H9 (cell line): ENCODE measurements around the gene FAM78A. TPM values are rescaled to one million over a fixed set of nuclear protein-coding genes. Genes with fewer than 3 reads are reported as not detected.

Source experiments
- DNase-seq: peaks from one replicate; pipeline ENCODE4 v3.0.0-alpha.2; 2017
- H2AFZ ChIP-seq: one replicate; pipeline ENCODE4 v1.6.1; 2013; ENCODE audit warnings: mild to moderate bottlenecking, low read length, control low read depth, moderate library complexity
- H2AK5ac ChIP-seq: 2 replicates; pipeline ENCODE4 v1.6.1; 2013; ENCODE audit warnings: low read length, control low read depth, mixed read lengths; ENCODE audit not compliant: insufficient read length
- H2BK120ac ChIP-seq: one replicate; pipeline ENCODE4 v1.6.1; 2013; ENCODE audit warnings: low read depth, mild to moderate bottlenecking, low read length, control low read depth, inconsistent platforms; ENCODE audit not compliant: poor library complexity, severe bottlenecking
- H2BK12ac ChIP-seq: 2 replicates; pipeline ENCODE4 v1.6.1; 2013; ENCODE audit warnings: low read length, control low read depth, mixed read lengths, low read depth; ENCODE audit not compliant: insufficient read length
- H2BK15ac ChIP-seq: 2 replicates; pipeline ENCODE4 v1.6.1; 2013; ENCODE audit warnings: low read depth, low read length, control low read depth
- H2BK20ac ChIP-seq: one replicate; pipeline ENCODE4 v1.6.1; 2013; ENCODE audit warnings: low read depth, mild to moderate bottlenecking, low read length, control low read depth, inconsistent platforms; ENCODE audit not compliant: poor library complexity, severe bottlenecking
- H2BK5ac ChIP-seq: 2 replicates; pipeline ENCODE4 v1.6.1; 2013; ENCODE audit warnings: low read length, control low read depth, mixed read lengths; ENCODE audit not compliant: insufficient read length
- H3K14ac ChIP-seq: 2 replicates; pipeline ENCODE4 v1.6.1; 2013; ENCODE audit warnings: low read length, control low read depth; ENCODE audit not compliant: insufficient read depth
- H3K18ac ChIP-seq: 2 replicates; pipeline ENCODE4 v1.6.1; 2013; ENCODE audit warnings: low read depth, mild to moderate bottlenecking, mixed read lengths, low read length, control low read depth; ENCODE audit not compliant: insufficient read length
- H3K23ac ChIP-seq: 2 replicates; pipeline ENCODE4 v1.6.1; 2013; ENCODE audit warnings: low read length, control low read depth, mixed read lengths, low read depth; ENCODE audit not compliant: insufficient read length
- H3K23me2 ChIP-seq: 2 replicates; pipeline ENCODE4 v1.6.1; 2013; ENCODE audit warnings: low read depth, mild to moderate bottlenecking, mixed read lengths, low read length, control low read depth; ENCODE audit not compliant: insufficient read length, poor library complexity, severe bottlenecking
- H3K27ac ChIP-seq: 2 replicates; pipeline ENCODE4 v1.5.1; 2013; ENCODE audit warnings: low read length, control low read depth, mixed read lengths, low read depth; ENCODE audit not compliant: insufficient read length
- H3K27me3 ChIP-seq: 2 replicates; pipeline ENCODE4 v1.6.1; 2013; ENCODE audit warnings: low read length, control low read depth, inconsistent platforms; ENCODE audit not compliant: insufficient read depth
- H3K4ac ChIP-seq: 2 replicates; pipeline ENCODE4 v1.6.1; 2013; ENCODE audit warnings: low read depth, mild to moderate bottlenecking, control low read depth, inconsistent platforms, low read length, moderate library complexity
- H3K4me1 ChIP-seq: 2 replicates; pipeline ENCODE4 v1.6.1; 2013; ENCODE audit warnings: low read length, control low read depth, inconsistent platforms; ENCODE audit not compliant: insufficient read depth
- H3K4me2 ChIP-seq: 2 replicates; pipeline ENCODE4 v1.6.1; 2013; ENCODE audit warnings: low read length, control low read depth, mixed read lengths; ENCODE audit not compliant: insufficient read length, insufficient read depth
- H3K56ac ChIP-seq: 2 replicates; pipeline ENCODE4 v1.6.1; 2013; ENCODE audit warnings: low read depth, mild to moderate bottlenecking, mixed read lengths, low read length, control low read depth; ENCODE audit not compliant: insufficient read length
- H3K79me1 ChIP-seq: 2 replicates; pipeline ENCODE4 v1.6.1; 2013; ENCODE audit warnings: low read depth, mild to moderate bottlenecking, moderate library complexity, low read length, control low read depth, inconsistent platforms; ENCODE audit not compliant: insufficient read depth, poor library complexity, severe bottlenecking
- H3K79me2 ChIP-seq: 2 replicates; pipeline ENCODE4 v1.6.1; 2013; ENCODE audit warnings: low read length, control low read depth, inconsistent platforms; ENCODE audit not compliant: insufficient read depth
- H3K9ac ChIP-seq: 2 replicates; pipeline ENCODE4 v1.6.1; 2013; ENCODE audit warnings: low read length, control low read depth, mixed read lengths; ENCODE audit not compliant: insufficient read length; ENCODE audit errors: extremely low read depth
- H3K9me3 ChIP-seq: one replicate; pipeline ENCODE4 v1.6.1; 2013; ENCODE audit warnings: low read depth, low read length, inconsistent platforms; ENCODE audit not compliant: control insufficient read depth
- H3T11ph ChIP-seq: one replicate; pipeline ENCODE4 v1.6.1; 2013; ENCODE audit warnings: mild to moderate bottlenecking, low read length, control low read depth, inconsistent platforms
- H4K20me1 ChIP-seq: one replicate; pipeline ENCODE4 v1.6.1; 2013; ENCODE audit not compliant: control insufficient read depth, insufficient read length, insufficient read depth
- H4K5ac ChIP-seq: 2 replicates; pipeline ENCODE4 v1.6.1; 2013; ENCODE audit warnings: low read depth, mild to moderate bottlenecking, mixed read lengths, low read length, control low read depth; ENCODE audit not compliant: insufficient read length
- H4K8ac ChIP-seq: replicated peaks from 2 replicates; pipeline ENCODE4 v1.6.1; 2013; ENCODE audit warnings: low read length, control low read depth, mixed read lengths, low read depth; ENCODE audit not compliant: insufficient read length
- H4K91ac ChIP-seq: 2 replicates; pipeline ENCODE4 v1.6.1; 2013; ENCODE audit warnings: low read depth, mild to moderate bottlenecking, moderate library complexity, mixed read lengths, low read length, control low read depth; ENCODE audit not compliant: insufficient read length
- H3K27ac Mint-ChIP-seq, 3 experiments: 2 replicates in 2 of 3; 3 replicates in 1 of 3; pipeline ENCODE4 v1.8.0; 2020 to 2021; ENCODE audit warnings: mixed read lengths in 3 of 3, mild to moderate bottlenecking in 1 of 3, moderate library complexity in 1 of 3
- H3K27me3 Mint-ChIP-seq: 2 replicates; pipeline ENCODE4 v1.8.0; 2021; ENCODE audit warnings: low read depth, mild to moderate bottlenecking, moderate library complexity, mixed read lengths
- H3K36me3 Mint-ChIP-seq, 3 experiments: 2 replicates in 2 of 3; 3 replicates in 1 of 3; pipeline ENCODE4 v1.8.0; 2020 to 2021; ENCODE audit warnings: low read depth in 3 of 3, mixed read lengths in 3 of 3; ENCODE audit not compliant: insufficient read depth in 1 of 3
- H3K4me1 Mint-ChIP-seq, 2 experiments: 2 replicates each; pipeline ENCODE4 v1.8.0; 2020; ENCODE audit warnings: mixed read lengths in 2 of 2
- H3K4me3 Mint-ChIP-seq, 2 experiments: 2 replicates in 1 of 2; 3 replicates in 1 of 2; pipeline ENCODE4 v1.8.0; 2020 to 2021; ENCODE audit warnings: mild to moderate bottlenecking in 2 of 2, mixed read lengths in 2 of 2, moderate library complexity in 1 of 2
- H3K9me3 Mint-ChIP-seq, 2 experiments: 2 replicates in 1 of 2; 3 replicates in 1 of 2; pipeline ENCODE4 v1.8.0; 2020; ENCODE audit warnings: mild to moderate bottlenecking in 2 of 2, mixed read lengths in 2 of 2, moderate library complexity in 1 of 2
- CTCF ChIP-seq: fragments of 200-600 bp; sonication (generic); conservative IDR thresholded peaks from 3 replicates; pipeline ENCODE4 v1.8.0; 2021; ENCODE audit warnings: antibody characterized with exemption, mild to moderate bottlenecking
- WGBS: extraction: QIAGEN DNeasy Blood & Tissue Kit; methylation state at CpG from one replicate; pipeline ENCODE4 v1.1.7; 2013; ENCODE audit warnings: missing lambda C conversion rate, low lambda C conversion rate, mixed read lengths; ENCODE audit not compliant: insufficient read length; ENCODE audit errors: extremely low coverage; 5-methylcytosine and 5-hydroxymethylcytosine counted together
- total RNA-seq: library from RNA; stranded (reverse); gene quantifications from 2 replicates; pipeline ENCODE4 v1.2.1, GENCODE V29; 2021

Gene FAM78A
- total RNA-seq, 1 experiment from 2014 or later: 1.9 TPM

GRCh38 chr9:131217331-131218031 lies 58.8 kb downstream of the FAM78A start:
- Histone ChIP-seq H3K4me2 (no peak overlapping the region), H4K20me1 (no peaks in the 10 kb centered on the region), H3K27me3 (no peaks in the 10 kb centered on the region), H2AFZ (no peak overlapping the region), H3K9me3 (no peaks in the 10 kb centered on the region), H4K8ac (no peak overlapping the region), H2BK12ac (no peak overlapping the region), H2BK120ac (no peak overlapping the region), H4K91ac (no peak overlapping the region), H3K23ac (no peak overlapping the region), H3K4me1 (peaks cover 3% of the 10 kb centered on the region), H3T11ph (no peak overlapping the region), H3K27ac (no peak overlapping the region), H3K23me2 (no peaks in the 10 kb centered on the region), H2BK20ac (no peak overlapping the region), H3K4ac (no peak overlapping the region), H4K5ac (no peak overlapping the region), H3K9ac (no peak overlapping the region), H2BK15ac (no peak overlapping the region), H2AK5ac (no peak overlapping the region), H3K79me2 (no peaks in the 10 kb centered on the region), H3K79me1 (no peaks in the 10 kb centered on the region), H3K14ac (no peak overlapping the region), H3K56ac (no peak overlapping the region), H2BK5ac (no peak overlapping the region), H3K18ac (no peak overlapping the region)
- no CpG with 5 or more reads among the region's 6 CpGs for WGBS
- no peak for TF ChIP-seq CTCF
- peaks cover 24 to 30% of the 10 kb centered on the region in 2 experiments for H3K4me1 Mint-ChIP-seq
- H3K27me3 Mint-ChIP-seq: no peaks in the 10 kb centered on the region; the same call in 1 of the 2 replicates
- no peak overlapping the region; a peak in 1 of 7 replicates for H3K27ac Mint-ChIP-seq
- H3K36me3 Mint-ChIP-seq: peaks cover 4 to 31% (median 20%) of the 10 kb centered on the region in 3 experiments
- no peak for DNase-seq
- no peak overlapping the region for H3K4me3 Mint-ChIP-seq
- peaks cover under 1 to 3% of the 10 kb centered on the region in 2 experiments; a peak in 3 of 5 replicates for H3K9me3 Mint-ChIP-seq
